Skin of body (tissue), 1 donor: ENCODE measurements around the gene WDR90. TPM values are rescaled to one million over a fixed set of nuclear protein-coding genes. Genes with fewer than 3 reads are reported as not detected.

Source experiments
- total RNA-seq: library from RNA; depleted of rRNA; stranded (reverse); fragments of >200 nt; gene quantifications from one replicate; pipeline ENCODE4 v1.2.3, GENCODE V29; 2014

WDR90 gene
- total RNA-seq, 1 donor from 2014 or later: 15.1 TPM

Other genes with a start within 250 kb of the WDR90 start
- 7.2 TPM for gene DECR2, start 247.5 kb upstream of the WDR90 start, total RNA-seq
- 17.2 TPM for gene RAB11FIP3, start 223.7 kb upstream of the WDR90 start, total RNA-seq
- 10.2 TPM for gene CAPN15, start 121.7 kb upstream of the WDR90 start, total RNA-seq
- gene PRR35, start 89.0 kb upstream of the WDR90 start, total RNA-seq: not detected
- 0.59 TPM for gene NHLRC4, start 82.4 kb upstream of the WDR90 start, total RNA-seq
- 10.4 TPM for gene PIGQ, start 79.4 kb upstream of the WDR90 start, total RNA-seq
- gene RAB40C, start 59.3 kb upstream of the WDR90 start, total RNA-seq: 14.8 TPM
- 0.20 TPM for gene WFIKKN1, start 18.4 kb upstream of the WDR90 start, total RNA-seq
- 22.9 TPM for gene METTL26, start 13.1 kb upstream of the WDR90 start, total RNA-seq
- 6.9 TPM for gene MCRIP2, start 7.5 kb upstream of the WDR90 start, total RNA-seq
- 26.4 TPM for gene RHOT2, start 18.8 kb downstream of the WDR90 start, total RNA-seq
- gene RHBDL1, start 26.3 kb downstream of the WDR90 start, total RNA-seq: 1.2 TPM
- 49.1 TPM for gene STUB1, start 31.0 kb downstream of the WDR90 start, total RNA-seq
- 18.1 TPM for gene JMJD8, start 35.0 kb downstream of the WDR90 start, total RNA-seq
- 2.3 TPM for gene WDR24, start 41.0 kb downstream of the WDR90 start, total RNA-seq
- 0.30 TPM for gene FBXL16, start 56.4 kb downstream of the WDR90 start, total RNA-seq
- 6.2 TPM for gene METRN, start 65.8 kb downstream of the WDR90 start, total RNA-seq
- gene ANTKMT, start 71.8 kb downstream of the WDR90 start, total RNA-seq: 6.3 TPM
- gene CCDC78, start 77.1 kb downstream of the WDR90 start, total RNA-seq: 0.20 TPM
- gene HAGHL, start 77.7 kb downstream of the WDR90 start, total RNA-seq: 2.5 TPM
- 41.2 TPM for gene CIAO3, start 91.6 kb downstream of the WDR90 start, total RNA-seq
- 1.4 TPM for gene MSLN, start 111.4 kb downstream of the WDR90 start, total RNA-seq
- 7.8 TPM for gene RPUSD1, start 139.0 kb downstream of the WDR90 start, total RNA-seq
- gene CHTF18, start 139.3 kb downstream of the WDR90 start, total RNA-seq: 10.1 TPM
- not detected for gene GNG13, start 151.4 kb downstream of the WDR90 start, total RNA-seq